Measurements from ENCODE around the gene COTL1.

GRCh38 chr16:84612686-84613085 is 5.2 kb downstream of the COTL1 start:
- TF ChIP-seq CTCF (conservative IDR thresholded peaks at IDR 0.05; ENCODE audit: low read depth, low read length) (no peak), EZH2 (IDR thresholded peaks at IDR 0.05; ENCODE audit: low read length, unreplicated experiment) (no peak)
